DMS53 (cell line): ENCODE results near the gene PLCL1.
A peak's percentile ranks its signal among the peaks of the same experiment; 100 is the strongest.
"Not testable (repeated sequence)": the region's sequence is repeated elsewhere in the genome, so short reads cannot be mapped to it uniquely, and the experiment has no call there.

ENCODE experiments used
- DNase-seq: peaks from one replicate; lab custom pipeline; 2025; lab: John Stamatoyannopoulos, UW

PLCL1 gene

GRCh38 chr2:197810016-197810415, 5.6 kb downstream of the PLCL1 start:
- no peak for DNase-seq

GRCh38 chr2:197810491-197810890, 6.1 kb downstream of the PLCL1 start:
- no peak for DNase-seq

- DNase-seq = peak; percentile 69
Observed at GRCh38 chr2:197813093-197813787, 8.8 kb downstream of the PLCL1 start.

- no peak for DNase-seq
Observed at GRCh38 chr2:197814526-197814925, 10.1 kb downstream of the PLCL1 start.

- DNase-seq = no peak
Observed at GRCh38 chr2:197821550-197822289, 17.3 kb downstream of the PLCL1 start.

GRCh38 chr2:197822333-197822732, 17.9 kb downstream of the PLCL1 start:
- DNase-seq = no peak

GRCh38 chr2:197827618-197828017, 23.2 kb downstream of the PLCL1 start:
- DNase-seq = no peak

- DNase-seq = no peak
Observed at GRCh38 chr2:197828464-197829135, 24.2 kb downstream of the PLCL1 start.

GRCh38 chr2:197834771-197835170, 30.4 kb downstream of the PLCL1 start:
- not testable (repeated sequence) for DNase-seq

GRCh38 chr2:197835293-197835692, 30.9 kb downstream of the PLCL1 start:
- DNase-seq = no peak

- no peak for DNase-seq
Observed at GRCh38 chr2:197838036-197838435, 33.6 kb downstream of the PLCL1 start.

GRCh38 chr2:197838579-197838978, 34.2 kb downstream of the PLCL1 start:
- DNase-seq = no peak

GRCh38 chr2:197839327-197839726, 34.9 kb downstream of the PLCL1 start:
- no peak for DNase-seq

- DNase-seq = no peak
Observed at GRCh38 chr2:197839856-197840255, 35.5 kb downstream of the PLCL1 start.

- no peak for DNase-seq
Observed at GRCh38 chr2:197846128-197846527, 41.7 kb downstream of the PLCL1 start.

- DNase-seq = no peak
Observed at GRCh38 chr2:197846777-197847176, 42.4 kb downstream of the PLCL1 start.

GRCh38 chr2:197847651-197848401, 43.4 kb downstream of the PLCL1 start:
- peak; percentile 12 for DNase-seq

- no peak for DNase-seq
Observed at GRCh38 chr2:197848602-197849001, 44.2 kb downstream of the PLCL1 start.

- no peak for DNase-seq
Observed at GRCh38 chr2:197850882-197851450, 46.6 kb downstream of the PLCL1 start.

GRCh38 chr2:197851451-197851850, 47.1 kb downstream of the PLCL1 start:
- DNase-seq = peak; percentile 18

- DNase-seq = no peak
Observed at GRCh38 chr2:197852108-197852507, 47.7 kb downstream of the PLCL1 start.

- DNase-seq = no peak
Observed at GRCh38 chr2:197853549-197853948, 49.2 kb downstream of the PLCL1 start.
